GM19193 (cell line): ENCODE data around the gene ARPC5.

Source experiments
- POLR2A ChIP-seq: IDR thresholded peaks from 4 replicates; pipeline ENCODE4 v1.6.1; 2011; ENCODE audit not compliant: insufficient read depth, insufficient read length; ENCODE audit errors: extremely low read depth

The ARPC5 gene

GRCh38 chr1:183582021-183582713 is 53.4 kb downstream of the ARPC5 start:
- TF ChIP-seq POLR2A = no peak

DNA sequence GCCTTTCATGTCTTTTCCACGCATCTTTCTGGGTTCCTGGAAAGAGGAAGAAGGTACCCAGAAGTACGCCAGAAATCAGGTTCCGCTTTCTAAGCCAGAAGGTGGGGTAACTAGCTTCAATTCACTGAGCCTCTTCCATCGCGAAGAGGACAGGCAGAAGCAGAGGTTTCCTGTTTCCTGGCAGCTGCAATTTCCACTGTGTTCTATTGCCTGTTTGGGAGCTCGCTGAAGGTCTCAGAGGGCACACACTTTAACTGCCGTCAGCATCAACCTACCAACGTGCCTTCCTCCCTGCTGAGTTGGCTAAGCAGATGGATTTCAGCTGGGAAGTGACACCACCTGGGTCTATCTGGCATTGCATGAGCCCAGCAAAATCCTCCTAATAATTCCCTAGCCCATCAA is 55.3 kb downstream of the ARPC5 start:
- no peak for TF ChIP-seq POLR2A

DNA sequence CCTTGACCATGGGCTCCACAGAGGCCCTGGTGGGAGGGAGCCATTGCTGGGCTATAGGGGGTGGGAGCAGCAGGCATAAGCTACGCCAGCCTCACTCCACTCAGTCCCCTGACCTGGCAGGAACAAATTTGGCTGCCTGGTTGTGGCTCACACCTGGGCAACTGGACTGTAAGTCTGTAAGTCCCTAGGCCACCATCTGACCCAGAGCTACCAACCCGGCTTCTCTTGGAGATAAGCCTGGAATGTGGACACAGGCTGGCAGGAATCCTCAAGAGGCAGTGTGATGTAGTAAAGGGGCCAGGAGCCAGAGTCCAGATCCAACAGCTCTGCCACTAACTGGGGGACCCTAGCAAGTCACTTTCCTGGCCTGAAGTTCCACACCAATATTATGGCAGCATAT is 56.7 kb downstream of the ARPC5 start:
- TF ChIP-seq POLR2A = peak; percentile 20

GRCh38 chr1:183577897-183578465 is 57.6 kb downstream of the ARPC5 start:
- TF ChIP-seq POLR2A = no peak

DNA sequence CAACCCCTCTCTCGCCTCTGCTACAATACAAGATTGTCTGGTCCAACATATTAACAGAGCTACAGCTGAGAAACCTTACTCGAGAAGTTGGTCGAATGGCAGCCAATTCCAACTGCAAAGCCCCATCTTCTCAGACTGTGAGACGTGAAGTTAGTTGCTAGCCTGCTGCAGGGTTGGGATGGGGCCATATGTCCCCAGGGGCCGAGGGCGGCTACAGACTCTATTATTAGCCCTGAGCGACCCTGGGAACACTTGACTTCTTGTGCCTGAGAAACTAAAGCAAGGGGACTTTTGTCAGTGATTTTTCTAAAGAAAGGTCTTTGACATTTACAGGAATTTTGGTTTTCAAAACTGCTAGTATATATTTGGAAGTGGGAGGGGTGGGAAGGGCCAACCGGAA is 59.0 kb downstream of the ARPC5 start:
- no peak for TF ChIP-seq POLR2A

- no peak for TF ChIP-seq POLR2A
Measured at GRCh38 chr1:183575606-183576005, 60.0 kb downstream of the ARPC5 start.

- no peak for TF ChIP-seq POLR2A
Measured at GRCh38 chr1:183572721-183573120, 62.9 kb downstream of the ARPC5 start.

GRCh38 chr1:183571678-183572268 is 63.8 kb downstream of the ARPC5 start:
- TF ChIP-seq POLR2A = no peak
